A673 (cell line): ENCODE measurements around the gene WIPF2. TPM values are rescaled to one million over a fixed set of nuclear protein-coding genes. Genes with fewer than 3 reads are reported as not detected.

Source experiments
- BruUV-seq: library from RNA; stranded (reverse); fragments of 400-500 nt; replicated peaks from 2 replicates; lab custom pipeline; 2021; lab: Mats Ljungman, UMichigan
- CTCF ChIA-PET: fragments of 300-600 bp; sonication (Branson Sonifier 250); formaldehyde crosslinking; loops from one replicate; lab custom pipeline; 2022; ENCODE audit warnings: antibody characterized with exemption; lab: Charles Lee
- POLR2A ChIA-PET: fragments of 300-600 bp; sonication (Branson Sonifier 250); formaldehyde crosslinking; loops from one replicate; lab custom pipeline; 2022; ENCODE audit warnings: antibody characterized with exemption; ENCODE audit not compliant: low non-redundant PET; lab: Charles Lee
- DNase-seq: peaks from one replicate; pipeline ENCODE4 v3.0.0-alpha.2; 2015; ENCODE audit warnings: low spot score
- H3K27ac ChIP-seq: fragments of 200-600 bp; sonication (generic); 2 replicates; pipeline ENCODE4 v1.5.1; 2016; ENCODE audit warnings: mixed run types, low read depth, mild to moderate bottlenecking, mixed read lengths, antibody characterized with exemption, low read length; ENCODE audit not compliant: poor library complexity, severe bottlenecking
- H3K27me3 ChIP-seq: fragments of 200-600 bp; sonication (generic); replicated peaks from 2 replicates; pipeline ENCODE4 v1.6.1; 2017; ENCODE audit warnings: mixed run types, low read depth, mild to moderate bottlenecking, mixed read lengths, antibody characterized with exemption, low read length; ENCODE audit not compliant: insufficient read depth, poor library complexity
- H3K36me3 ChIP-seq: fragments of 200-600 bp; sonication (generic); 2 replicates; pipeline ENCODE4 v1.6.1; 2016; ENCODE audit warnings: mixed run types, mild to moderate bottlenecking, mixed read lengths, antibody characterized with exemption, low read length; ENCODE audit not compliant: insufficient read depth, poor library complexity, severe bottlenecking
- H3K4me1 ChIP-seq: fragments of 200-600 bp; sonication (generic); 2 replicates; pipeline ENCODE4 v1.6.1; 2017; ENCODE audit warnings: mixed run types, mild to moderate bottlenecking, mixed read lengths, antibody characterized with exemption, low read length; ENCODE audit not compliant: insufficient read depth, poor library complexity, severe bottlenecking
- H3K4me3 ChIP-seq: fragments of 200-600 bp; sonication (generic); 2 replicates; pipeline ENCODE4 v1.5.1; 2016; ENCODE audit warnings: low read depth, mixed run types, mild to moderate bottlenecking, mixed read lengths, low read length; ENCODE audit not compliant: poor library complexity, severe bottlenecking
- H3K9me3 ChIP-seq: fragments of 200-600 bp; sonication (generic); 2 replicates; pipeline ENCODE4 v1.6.1; 2016; ENCODE audit warnings: mixed run types, low read depth, mild to moderate bottlenecking, mixed read lengths, antibody characterized with exemption, low read length; ENCODE audit not compliant: poor library complexity, severe bottlenecking
- EZH2 ChIP-seq: fragments of 200-600 bp; sonication (generic); IDR thresholded peaks from 2 replicates; pipeline ENCODE4 v1.6.1; 2017; ENCODE audit warnings: borderline replicate concordance, low read depth, mild to moderate bottlenecking, mixed read lengths, antibody characterized with exemption, low read length; ENCODE audit not compliant: poor library complexity, severe bottlenecking
- intact Hi-C: fragments of 100-400 bp; cut with micrococcal nuclease; formaldehyde crosslinking; loops from one replicate; pipeline ENCODE4 v1.10.0; 2022; ENCODE audit not compliant: unreplicated experiment
- total RNA-seq: library from RNA; stranded (reverse); gene quantifications from 2 replicates; pipeline ENCODE4 v1.2.3, GENCODE V29; 2021
- TF ChIP-seq, protein P1 (sequence below): fragments of 300-800, 200-600 bp; sonication (generic); conservative IDR thresholded peaks from 2 replicates; pipeline ENCODE4 v1.5.1; 2017; ENCODE audit warnings: low read depth, mild to moderate bottlenecking, antibody characterized with exemption, low read length, moderate library complexity, mixed read lengths

The WIPF2 gene
- total RNA-seq, 1 experiment from 2014 or later: 16.3 TPM

- Histone ChIP-seq H3K27ac (no peak overlapping the region), H3K4me1 (peaks cover 6% of the 10 kb centered on the region), H3K4me3 (no peak overlapping the region), H3K36me3 (peaks cover 50% of the 10 kb centered on the region), H3K9me3 (no peaks in the 10 kb centered on the region), H3K27me3 (no peaks in the 10 kb centered on the region)
- BruUV-seq: no TSS peak
- ChIA-PET POLR2A (no interaction called here), CTCF (no interaction called here)
- TF ChIP-seq, protein P1, sequence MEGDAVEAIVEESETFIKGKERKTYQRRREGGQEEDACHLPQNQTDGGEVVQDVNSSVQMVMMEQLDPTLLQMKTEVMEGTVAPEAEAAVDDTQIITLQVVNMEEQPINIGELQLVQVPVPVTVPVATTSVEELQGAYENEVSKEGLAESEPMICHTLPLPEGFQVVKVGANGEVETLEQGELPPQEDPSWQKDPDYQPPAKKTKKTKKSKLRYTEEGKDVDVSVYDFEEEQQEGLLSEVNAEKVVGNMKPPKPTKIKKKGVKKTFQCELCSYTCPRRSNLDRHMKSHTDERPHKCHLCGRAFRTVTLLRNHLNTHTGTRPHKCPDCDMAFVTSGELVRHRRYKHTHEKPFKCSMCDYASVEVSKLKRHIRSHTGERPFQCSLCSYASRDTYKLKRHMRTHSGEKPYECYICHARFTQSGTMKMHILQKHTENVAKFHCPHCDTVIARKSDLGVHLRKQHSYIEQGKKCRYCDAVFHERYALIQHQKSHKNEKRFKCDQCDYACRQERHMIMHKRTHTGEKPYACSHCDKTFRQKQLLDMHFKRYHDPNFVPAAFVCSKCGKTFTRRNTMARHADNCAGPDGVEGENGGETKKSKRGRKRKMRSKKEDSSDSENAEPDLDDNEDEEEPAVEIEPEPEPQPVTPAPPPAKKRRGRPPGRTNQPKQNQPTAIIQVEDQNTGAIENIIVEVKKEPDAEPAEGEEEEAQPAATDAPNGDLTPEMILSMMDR: no peak
- TF ChIP-seq EZH2: no peak
- no peak for DNase-seq
- intact Hi-C loops: loop anchor here (5.0 to 10.0 kb wide), 2 partner anchors 179 to 276 kb away; partner anchors contain the start of gene CSF3
These were observed 72.2 kb downstream of the WIPF2 start for GRCh38 chr17:40291281-40291664.

- no peak for DNase-seq
- intact Hi-C loops: loop anchor here (5.0 to 10.0 kb wide), 2 partner anchors 181 to 279 kb away; partner anchors contain the start of gene CSF3
- Histone ChIP-seq H3K36me3 (peaks cover 61% of the 10 kb centered on the region), H3K4me1 (peaks cover 6% of the 10 kb centered on the region), H3K27ac (no peak overlapping the region), H3K9me3 (no peaks in the 10 kb centered on the region), H3K4me3 (no peak overlapping the region), H3K27me3 (no peaks in the 10 kb centered on the region)
- POLR2A ChIA-PET: no interaction called here
- TF ChIP-seq, protein P1: no peak
- no peak for TF ChIP-seq EZH2
- CTCF ChIA-PET: interaction anchor here (0.6 kb wide), 2 partner anchors 58 to 94 kb away, joined by 4 to 12 read pairs; no protein-coding TSS in a partner anchor
- BruUV-seq: no TSS peak
These were observed 74.3 kb downstream of the WIPF2 start for GRCh38 chr17:40293363-40293762.

DNA sequence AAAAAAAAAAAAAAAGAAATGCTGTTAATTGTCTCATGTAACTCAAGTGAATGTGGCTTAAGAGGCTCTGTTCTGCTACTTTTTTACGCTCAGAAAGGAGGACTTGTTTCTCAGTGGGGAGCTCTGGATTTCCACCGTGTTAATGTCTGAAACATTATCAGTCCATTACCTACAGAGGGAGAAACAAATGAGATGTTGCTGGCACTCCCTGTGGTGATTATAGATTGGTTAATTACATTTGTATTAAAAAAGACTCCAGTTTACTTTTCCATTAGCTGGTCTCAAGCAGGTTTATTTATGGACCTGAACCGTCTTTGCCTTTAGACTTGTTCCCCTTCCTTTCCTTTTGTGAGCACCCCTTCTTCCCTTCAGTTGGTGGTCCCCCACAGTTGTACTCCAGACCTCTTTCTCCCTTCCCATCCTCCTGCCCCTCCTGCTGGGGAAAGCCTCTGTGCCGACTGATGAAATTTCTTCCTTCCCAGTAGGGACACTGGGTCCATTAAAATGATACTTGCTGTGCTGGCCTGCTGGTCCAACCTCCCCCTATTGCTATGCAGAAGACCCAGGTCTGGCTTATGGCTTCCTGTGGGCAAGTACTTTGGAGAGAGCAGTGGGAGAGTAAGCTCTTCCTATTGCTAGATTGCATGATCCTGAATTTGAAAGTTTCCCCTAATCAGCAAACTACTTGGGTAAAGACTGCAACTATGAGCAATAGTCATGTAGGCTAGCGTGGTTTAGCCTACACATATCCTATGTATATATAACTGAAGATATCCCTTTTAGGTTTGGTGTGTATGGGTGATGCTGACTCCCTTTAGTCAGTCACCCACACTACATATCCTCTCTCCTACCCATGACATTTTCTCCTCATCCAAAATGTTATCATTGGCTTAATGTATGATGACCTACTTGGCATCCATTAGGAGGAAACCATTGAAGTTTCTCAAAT is 76.7 kb downstream of the WIPF2 start:
- POLR2A ChIA-PET: no interaction called here
- Histone ChIP-seq H3K27me3 (no peaks in the 10 kb centered on the region), H3K36me3 (peaks cover 63% of the 10 kb centered on the region), H3K27ac (no peak overlapping the region), H3K4me1 (no peaks in the 10 kb centered on the region), H3K9me3 (no peaks in the 10 kb centered on the region), H3K4me3 (no peak overlapping the region)
- intact Hi-C loops: loop anchor here (10.0 kb wide), 1 partner anchor 281 kb away; the partner anchor contains the start of gene CSF3
- no TSS peak for BruUV-seq
- TF ChIP-seq EZH2: no peak
- TF ChIP-seq, protein P1: no peak
- DNase-seq: no peak
- CTCF ChIA-PET: no interaction called here
